Transverse colon (tissue), 4 donors: ENCODE measurements around the gene MVP. TPM values are rescaled to one million over a fixed set of nuclear protein-coding genes. Genes with fewer than 3 reads are reported as not detected.

Source experiments
- DNase-seq: peaks from one replicate; pipeline ENCODE4 v3.0.0-alpha.2; 2019
- H3K27ac ChIP-seq, 4 donors: fragments of 200-600 bp; sonication (generic); 2 replicates each; pipeline ENCODE4 v1.5.1; 2016 to 2018; ENCODE audit warnings: inconsistent platforms in 4 of 4
- H3K27me3 ChIP-seq: fragments of 200-600 bp; sonication (generic); 2 replicates; pipeline ENCODE4 v1.5.1; 2017; ENCODE audit warnings: inconsistent platforms
- H3K36me3 ChIP-seq, 4 donors: fragments of 200-600 bp; sonication (generic); 2 replicates each; pipeline ENCODE4 v1.5.1; 2017 to 2019; ENCODE audit warnings: inconsistent platforms in 4 of 4
- H3K4me1 ChIP-seq, 4 donors: fragments of 200-600 bp; sonication (generic); 2 replicates each; pipeline ENCODE4 v1.5.1; 2017 to 2020; ENCODE audit warnings: inconsistent platforms in 4 of 4
- H3K4me3 ChIP-seq, 4 donors: fragments of 200-600 bp; sonication (generic); 1 replicate in 1 of 4; 2 replicates in 3 of 4; pipeline versions ENCODE4 v1.5.1 to v1.6.1; 2017 to 2019; ENCODE audit warnings: inconsistent platforms in 4 of 4
- H3K9me3 ChIP-seq, 2 donors: fragments of 200-600 bp; sonication (generic); 2 replicates each; pipeline ENCODE4 v1.5.1; 2017 to 2019; ENCODE audit warnings: inconsistent platforms in 2 of 2
- CTCF ChIP-seq, 5 experiments: fragments of 200-600 bp in 3 of 5; fragments of 450-650 bp in 2 of 5; sonication (generic) in 3 of 5; IDR thresholded peaks; 1 replicate in 2 of 5; 2 replicates in 3 of 5; pipeline ENCODE4 v1.5.1; 2016 to 2017; ENCODE audit warnings: antibody characterized with exemption in 5 of 5, inconsistent platforms in 3 of 5, mild to moderate bottlenecking in 2 of 5, moderate library complexity in 1 of 5
- EP300 ChIP-seq: sonication (generic); formaldehyde crosslinking; IDR thresholded peaks from one replicate; pipeline ENCODE4 v1.6.1; 2017; ENCODE audit warnings: antibody characterized with exemption, low read depth
- POLR2A ChIP-seq: fragments of 450-650 bp; IDR thresholded peaks from one replicate; pipeline ENCODE4 v1.6.1; 2016; ENCODE audit warnings: antibody characterized with exemption, mild to moderate bottlenecking, moderate library complexity
- POLR2AphosphoS5 ChIP-seq, 3 donors: sonication (generic); formaldehyde crosslinking; IDR thresholded peaks; one replicate each; pipeline ENCODE4 v1.6.1; 2016; ENCODE audit warnings: antibody characterized with exemption in 3 of 3
- WGBS, 2 donors: methylation state at CpG; one replicate each; pipeline ENCODE4 v1.1.5; 2018; ENCODE audit warnings: low coverage in 1 of 2; 5-methylcytosine and 5-hydroxymethylcytosine counted together
- in situ Hi-C, 4 donors: fragments of 200-750 bp; cut with MboI; loops; one replicate each; pipeline versions ENCODE4 v1.15.0 to v1.15.1; 2017; ENCODE audit warnings: low sequenced_read_pairs in 3 of 4, low pct_ligation_motif_present in 1 of 4, low pct_unique_long_range_greater_than_20kb in 1 of 4
- intact Hi-C: fragments of 100-400 bp; cut with DNase I; formaldehyde crosslinking; loops from one replicate; pipeline ENCODE4 v1.15.1; 2023; ENCODE audit warnings: low total_unique reads
- small RNA-seq, 4 donors: library from RNA; depleted of rRNA; stranded (forward); fragments of <200 nt; gene quantifications; one replicate each; pipeline ENCODE3, GENCODE V24; 2016
- total RNA-seq, 4 donors: library from RNA; depleted of rRNA; stranded (reverse); fragments of >200 nt; gene quantifications; one replicate each; pipeline ENCODE4 v1.1.0, GENCODE V29; 2016

The MVP gene
- total RNA-seq, 4 donors from 2014 or later: 483 to 654 (median 553) TPM

GRCh38 chr16:29896841-29897240, 76.6 kb downstream of the MVP start:
- Histone ChIP-seq H3K36me3 (no peaks in the 10 kb centered on the region), H3K27ac (no peak overlapping the region), H3K4me1 (peaks cover 2 to 22% (median 15%) of the 10 kb centered on the region in 4 donors), H3K9me3 (no peaks in the 10 kb centered on the region), H3K27me3 (peaks cover 31% of the 10 kb centered on the region), H3K4me3 (no peak overlapping the region)
- TF ChIP-seq CTCF (IDR thresholded peaks at IDR 0.05) (no peak), POLR2AphosphoS5 (IDR thresholded peaks at IDR 0.05) (no peak), POLR2A (no peak), EP300 (no peak)
- no peak for DNase-seq
- WGBS, 2 donors: 61 to 100% methylated on average over 1 to 14 of the region's 15 CpGs
- in situ Hi-C loops: loop anchor here in 1 of 4 donors (25.0 kb wide), 1 partner anchor 140 kb away; the partner anchor contains the start of gene TLCD3B
- intact Hi-C loops: no loop called here

GRCh38 chr16:29897333-29897732, 77.1 kb downstream of the MVP start:
- intact Hi-C loops: no loop called here
- Histone ChIP-seq H3K27ac (no peak overlapping the region), H3K4me1 (peaks cover 2 to 22% (median 15%) of the 10 kb centered on the region in 4 donors), H3K4me3 (no peak overlapping the region), H3K27me3 (peaks cover 31% of the 10 kb centered on the region), H3K36me3 (no peaks in the 10 kb centered on the region), H3K9me3 (no peaks in the 10 kb centered on the region)
- 52 to 59% methylated on average over 3 to 4 of the region's 4 CpGs for WGBS, 2 donors
- no peak for TF ChIP-seq CTCF (IDR thresholded peaks at IDR 0.05)
- no peak for TF ChIP-seq POLR2AphosphoS5 (IDR thresholded peaks at IDR 0.05)
- no peak for TF ChIP-seq POLR2A
- no peak for TF ChIP-seq EP300
- in situ Hi-C loops: loop anchor here in 1 of 4 donors (25.0 kb wide), 1 partner anchor 140 kb away; the partner anchor contains the start of gene TLCD3B
- no peak for DNase-seq

Small RNAs within 50 kb of the gene (small RNA-seq; reads per million reads assigned to genes)
- gene AC009133.6: 0 reads per million in 4 donors
- 0 reads per million in 4 donors for gene AC120114.4

Other genes starting within 250 kb of the MVP start
- 1 to 10 TPM in 2 of 4 donors, under 1 TPM in 2; 0.20 to 3.7 (median 1.1) TPM for gene SPN, start 157.2 kb upstream of the MVP start, total RNA-seq
- 10 to 100 TPM; 14.3 to 65.8 (median 26.3) TPM for gene QPRT, start 141.3 kb upstream of the MVP start, total RNA-seq
- gene C16orf54, start 74.5 kb upstream of the MVP start, total RNA-seq: 1 to 10 TPM in 3 of 4 donors, not detected in 1; 3.0 to 8.2 (median 3.8) TPM
- gene ZG16, start 42.2 kb upstream of the MVP start, total RNA-seq: 1,000 to 10,000 TPM in 1 of 4 donors, 100 to 1,000 TPM in 1, 10 to 100 TPM in 2; 73.4 to 1,268 (median 104) TPM
- 100 to 1,000 TPM in 1 of 4 donors, 10 to 100 TPM in 3; 37.6 to 159 (median 59.5) TPM for gene KIF22, start 29.7 kb upstream of the MVP start, total RNA-seq
- gene MAZ, start 13.9 kb upstream of the MVP start, total RNA-seq: 100 to 1,000 TPM; 170 to 292 (median 233) TPM
- gene PRRT2, start 8.3 kb upstream of the MVP start, total RNA-seq: 1 to 10 TPM in 3 of 4 donors, not detected in 1; 1.4 to 6.0 (median 1.9) TPM
- 10 to 100 TPM; 28.8 to 47.5 (median 32.3) TPM for gene PAGR1, start 4.3 kb upstream of the MVP start, total RNA-seq
- gene CDIPT, start 42.8 kb downstream of the MVP start, total RNA-seq: 100 to 1,000 TPM in 1 of 4 donors, 10 to 100 TPM in 3; 58.5 to 139 (median 94.5) TPM
- 1 to 10 TPM; 2.0 to 9.7 (median 6.3) TPM for gene SEZ6L2, start 79.1 kb downstream of the MVP start, total RNA-seq
- 1 to 10 TPM in 2 of 4 donors, under 1 TPM in 1, not detected in 1; 0.40 to 1.2 (median 1.1) TPM for gene ASPHD1, start 80.0 kb downstream of the MVP start, total RNA-seq
- 100 to 1,000 TPM in 1 of 4 donors, 10 to 100 TPM in 3; 40.3 to 110 (median 57.4) TPM for gene KCTD13, start 105.8 kb downstream of the MVP start, total RNA-seq
- gene TMEM219, start 141.6 kb downstream of the MVP start, total RNA-seq: 100 to 1,000 TPM; 149 to 210 (median 158) TPM
- 100 to 1,000 TPM in 1 of 4 donors, 10 to 100 TPM in 3; 54.6 to 103 (median 68.1) TPM for gene TAOK2, start 153.4 kb downstream of the MVP start, total RNA-seq
- gene HIRIP3, start 175.2 kb downstream of the MVP start, total RNA-seq: 10 to 100 TPM in 2 of 4 donors, 1 to 10 TPM in 2; 1.8 to 11.7 (median 8.8) TPM
- gene INO80E, start 175.8 kb downstream of the MVP start, total RNA-seq: 10 to 100 TPM; 65.6 to 94.3 (median 73.0) TPM
- gene DOC2A, start 190.6 kb downstream of the MVP start, total RNA-seq: 10 to 100 TPM in 1 of 4 donors, 1 to 10 TPM in 3; 7.2 to 28.8 (median 9.7) TPM
- not detected for gene C16orf92, start 202.7 kb downstream of the MVP start, total RNA-seq
- gene TLCD3B, start 210.8 kb downstream of the MVP start, total RNA-seq: not detected
- 1,000 to 10,000 TPM in 2 of 4 donors, 100 to 1,000 TPM in 2; 778 to 1,392 (median 1,174) TPM for gene ALDOA, start 245.3 kb downstream of the MVP start, total RNA-seq